Fibroblast of the conjunctiva (primary cell): ENCODE data around the gene GIPC3.
A peak's percentile ranks its signal among the peaks of the same experiment; 100 is the strongest.
"Not testable (repeated sequence)": the region's sequence is repeated elsewhere in the genome, so short reads cannot be mapped to it uniquely, and the experiment has no call there.

ENCODE experiments used
- DNase-seq: peaks from one replicate; pipeline ENCODE4 v3.0.0-alpha.2; 2010; ENCODE audit warnings: low read depth

The GIPC3 gene

DNA sequence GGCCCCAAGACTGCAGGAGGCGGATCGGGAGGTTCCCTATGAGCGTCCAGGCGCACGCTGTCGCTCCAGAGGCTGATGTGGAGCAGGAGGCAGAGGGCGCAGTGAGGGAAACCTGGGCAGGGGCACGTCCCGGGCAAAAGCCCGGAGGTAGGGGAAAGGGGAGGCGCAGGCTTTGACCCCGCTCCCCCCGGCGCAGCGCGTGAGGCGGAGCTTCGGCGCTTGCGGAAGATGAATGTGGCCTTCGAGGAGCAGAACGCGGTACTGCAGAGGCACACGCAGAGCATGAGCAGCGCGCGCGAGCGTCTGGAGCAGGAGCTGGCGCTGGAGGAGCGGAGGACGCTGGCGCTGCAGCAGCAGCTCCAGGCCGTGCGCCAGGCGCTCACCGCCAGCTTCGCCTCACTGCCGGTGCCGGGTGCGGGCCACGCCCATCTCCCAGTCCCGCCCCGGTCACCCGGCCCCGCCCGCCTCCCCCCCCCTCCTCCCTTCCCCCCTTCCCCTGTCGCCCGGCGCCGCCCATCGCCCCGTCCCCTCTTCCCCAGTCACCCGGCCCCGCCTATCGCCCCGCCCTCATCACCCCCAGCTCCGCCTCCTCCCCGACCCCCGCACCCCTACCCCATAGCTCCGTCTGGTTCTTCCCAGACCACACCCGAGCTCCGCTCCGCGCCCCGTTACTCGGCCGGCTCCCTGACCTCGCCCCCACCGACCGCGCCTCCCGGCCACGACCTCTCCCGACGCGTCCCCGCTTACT, 8.4 kb upstream of the GIPC3 start:
- peak; percentile 74 for DNase-seq

DNA sequence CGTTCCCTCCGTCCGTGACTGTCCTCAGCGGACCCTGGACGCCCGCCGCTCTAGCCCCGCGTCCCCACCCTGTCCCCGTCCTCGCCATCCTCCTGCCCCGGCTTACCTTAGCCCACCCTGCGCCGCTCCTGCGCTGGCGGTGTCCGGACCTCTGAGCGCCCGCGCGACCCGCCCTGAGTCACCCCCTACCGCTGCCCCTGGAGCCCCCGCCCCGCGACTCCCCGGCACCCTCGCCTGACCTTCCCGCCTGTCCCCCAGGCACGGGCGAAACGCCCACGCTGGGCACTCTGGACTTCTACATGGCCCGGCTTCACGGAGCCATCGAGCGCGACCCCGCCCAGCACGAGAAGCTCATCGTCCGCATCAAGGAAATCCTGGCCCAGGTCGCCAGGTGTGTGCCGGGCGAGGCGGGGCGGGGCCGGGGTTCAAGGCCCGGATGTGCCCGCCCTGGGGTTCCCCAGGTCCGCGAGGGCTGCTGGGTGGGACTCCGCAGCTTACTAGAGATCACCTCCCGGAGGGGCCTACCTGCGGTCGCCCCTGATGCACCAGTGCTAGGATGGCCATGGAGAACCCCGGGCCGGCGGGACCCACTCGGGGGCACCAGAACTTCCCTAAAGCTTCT, 7.4 kb upstream of the GIPC3 start:
- no peak for DNase-seq

DNA sequence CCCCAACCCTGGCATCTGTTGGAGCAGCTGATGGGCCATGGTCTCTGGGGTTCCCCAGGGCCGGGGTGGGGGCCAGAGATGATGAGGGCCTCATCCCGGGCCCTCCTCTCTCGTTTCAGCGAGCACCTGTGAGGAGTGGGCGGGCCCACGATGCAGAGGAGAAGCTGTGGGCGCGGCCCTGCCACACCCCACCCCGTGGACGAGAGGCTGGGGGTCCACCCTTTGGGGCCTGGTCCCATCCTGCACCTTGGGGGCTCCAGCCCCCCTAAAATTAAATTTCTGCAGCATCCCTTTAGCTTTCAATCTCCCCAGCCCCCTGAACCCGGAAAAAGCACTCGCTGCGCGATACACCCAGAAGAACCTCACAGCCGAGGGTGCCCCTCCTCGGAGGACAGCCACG, 6.9 kb upstream of the GIPC3 start:
- DNase-seq = no peak

DNA sequence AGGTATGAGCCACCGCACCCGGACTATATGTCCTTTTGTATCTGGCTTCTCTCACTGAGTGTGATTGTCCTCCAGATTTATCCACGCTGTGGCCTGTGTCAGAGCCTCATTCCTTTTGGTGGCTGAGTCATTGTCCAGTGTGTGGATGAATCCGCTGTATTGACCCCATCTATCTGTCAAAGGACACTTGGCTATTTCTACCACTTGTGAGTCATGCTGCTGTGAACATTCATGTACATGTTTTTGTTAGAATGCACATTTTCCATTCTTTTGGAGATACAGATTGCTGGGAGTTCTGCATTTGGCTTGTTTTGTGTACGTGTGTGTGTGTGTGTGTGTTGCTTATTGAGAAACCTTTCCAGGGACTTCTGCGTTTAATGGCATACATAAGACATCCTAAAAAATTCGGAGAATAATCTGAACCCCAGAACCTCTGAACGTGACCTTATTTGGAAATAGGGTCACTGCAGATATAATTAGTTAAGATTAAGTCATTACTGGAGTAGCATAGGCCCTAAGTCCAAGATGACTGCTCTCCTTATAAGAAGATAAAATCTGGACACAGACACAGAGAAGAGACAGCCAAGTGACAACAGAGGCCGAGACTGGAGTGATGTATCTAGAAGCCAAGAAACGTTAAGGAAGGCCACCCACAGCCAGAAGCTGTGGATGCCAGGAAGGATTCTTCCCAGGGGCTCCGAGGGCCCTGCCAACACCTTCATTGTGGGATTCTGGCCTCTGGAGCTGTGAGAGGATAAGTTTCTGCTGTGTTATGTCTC, 4.9 kb upstream of the GIPC3 start:
- DNase-seq = peak; percentile 78

DNA sequence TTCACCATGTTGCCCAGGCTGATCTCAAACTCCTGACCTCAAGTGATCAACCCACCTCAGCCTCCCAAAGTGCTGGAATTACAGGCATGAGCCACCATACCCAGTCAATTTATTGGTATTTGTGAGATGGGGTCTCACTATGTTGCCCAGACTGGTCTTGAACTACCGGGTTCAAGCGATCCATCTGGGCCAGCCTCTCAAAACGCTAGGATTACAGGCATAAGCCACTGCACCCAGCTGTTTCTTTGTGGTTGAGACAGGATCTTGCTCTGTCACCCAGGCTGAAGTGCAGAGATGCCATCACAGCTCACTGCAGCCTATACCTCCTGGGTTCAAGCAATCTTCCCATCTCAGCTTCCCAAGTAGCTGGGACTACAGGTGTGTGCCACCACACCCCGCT, 3.5 kb upstream of the GIPC3 start:
- not testable (repeated sequence) for DNase-seq

DNA sequence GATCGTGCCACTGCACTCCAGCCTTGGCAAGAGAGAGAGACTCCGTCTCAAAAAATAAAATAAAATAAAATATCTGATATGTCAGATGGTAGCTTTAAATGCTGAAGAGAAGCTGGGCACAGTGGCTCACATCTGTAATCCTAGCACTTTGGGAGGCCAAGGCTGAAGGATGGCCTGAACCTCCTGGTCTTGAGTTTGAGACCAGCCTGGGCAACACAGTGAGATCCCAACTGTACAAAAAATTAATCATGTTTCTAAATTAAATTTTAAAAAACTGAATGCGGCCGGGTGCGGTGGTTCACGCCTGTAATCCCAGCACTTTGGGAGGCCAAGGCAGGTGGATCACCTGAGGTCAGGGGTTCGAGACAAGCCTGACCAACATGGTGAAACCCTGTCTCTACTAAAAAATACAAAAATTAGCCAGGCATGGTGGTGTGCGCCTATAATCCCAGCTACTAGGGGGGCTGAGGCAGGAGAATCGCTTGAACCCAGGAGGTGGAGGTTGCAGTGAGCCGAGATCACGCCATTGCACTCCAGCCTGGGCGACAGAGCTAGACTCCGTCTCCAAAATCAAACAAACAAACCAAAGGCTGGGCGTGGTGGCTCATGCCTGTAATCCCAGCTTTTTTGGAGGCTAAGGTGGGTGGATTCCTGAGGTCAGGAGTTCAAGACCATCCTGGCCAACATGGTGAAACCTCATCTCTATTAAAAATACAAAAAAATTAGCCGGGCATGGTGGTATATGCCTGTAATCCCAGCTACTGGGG, 1.1 kb upstream of the GIPC3 start:
- not testable (repeated sequence) for DNase-seq

DNA sequence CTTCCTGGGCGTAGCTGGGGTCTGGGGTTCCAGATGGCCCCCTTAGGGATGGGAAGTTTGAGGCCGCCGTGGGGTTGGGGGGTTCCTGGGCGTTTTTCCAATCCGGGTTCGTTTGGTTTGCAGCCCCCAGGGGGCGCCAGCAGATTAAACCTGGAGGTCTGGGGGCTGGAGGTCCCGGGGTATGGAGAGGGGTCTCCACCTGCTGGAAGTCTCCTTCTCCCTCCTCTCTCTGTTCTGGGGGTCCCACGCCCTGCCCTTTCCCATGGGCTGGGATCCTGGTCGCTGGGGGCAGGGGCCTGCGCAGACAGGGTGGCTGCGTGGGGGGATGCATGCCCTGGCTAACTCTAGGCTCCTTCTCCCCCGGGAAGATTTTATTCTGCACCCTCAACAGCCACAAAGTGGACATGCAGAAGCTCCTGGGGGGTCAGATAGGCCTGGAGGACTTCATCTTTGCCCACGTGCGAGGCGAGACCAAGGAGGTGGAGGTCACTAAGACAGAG, 899 bp downstream of the GIPC3 start:
- no peak for DNase-seq

DNA sequence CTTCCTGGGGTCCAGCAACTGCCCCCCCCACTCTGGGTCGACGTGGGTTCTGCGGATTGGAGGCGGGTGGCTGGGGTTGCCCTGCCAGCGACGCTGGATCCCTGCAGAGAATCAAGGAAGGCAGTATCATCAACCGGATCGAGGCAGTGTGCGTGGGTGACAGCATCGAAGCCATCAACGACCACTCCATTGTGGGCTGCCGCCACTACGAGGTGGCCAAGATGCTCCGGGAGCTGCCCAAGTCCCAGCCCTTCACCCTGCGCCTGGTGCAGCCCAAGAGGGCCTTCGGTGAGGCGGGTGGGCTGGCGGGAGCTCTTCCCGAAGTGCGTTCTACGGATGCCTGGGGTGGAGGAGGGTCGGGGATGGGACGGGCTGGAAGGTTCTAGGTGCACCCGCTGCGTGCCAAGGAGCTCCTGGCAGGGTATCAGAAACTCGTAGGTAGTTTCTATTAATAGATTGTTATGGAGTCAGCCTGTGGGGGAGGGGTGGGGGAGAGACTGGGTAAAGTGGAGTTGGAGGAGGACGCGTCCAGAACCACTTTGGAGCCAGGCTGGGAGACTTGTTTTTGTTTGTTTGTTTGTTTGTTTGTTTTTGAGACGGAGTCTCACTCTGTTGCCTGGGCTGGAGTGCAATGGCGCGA, 1.5 kb downstream of the GIPC3 start:
- no peak for DNase-seq

DNA sequence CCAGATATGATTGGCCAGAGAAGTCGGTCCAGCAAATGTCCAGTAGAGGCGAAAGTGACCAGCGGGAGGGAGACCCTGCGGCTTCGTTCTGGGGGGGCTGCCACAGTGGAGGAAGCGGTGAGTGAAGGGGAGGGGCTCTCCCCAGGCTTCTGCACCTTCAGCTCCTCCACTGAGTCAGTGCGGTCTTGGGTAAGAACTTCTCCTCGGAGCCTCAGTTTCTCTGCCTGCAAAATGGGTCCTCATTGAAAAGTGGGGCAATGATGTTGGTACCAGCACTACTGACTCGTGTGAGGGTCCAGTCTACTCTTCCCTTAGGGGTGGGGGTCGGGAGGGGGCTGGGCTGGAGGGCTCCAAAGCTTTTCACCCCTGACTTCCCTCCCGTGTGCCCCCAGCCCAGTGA, 4.2 kb downstream of the GIPC3 start:
- DNase-seq = no peak

DNA sequence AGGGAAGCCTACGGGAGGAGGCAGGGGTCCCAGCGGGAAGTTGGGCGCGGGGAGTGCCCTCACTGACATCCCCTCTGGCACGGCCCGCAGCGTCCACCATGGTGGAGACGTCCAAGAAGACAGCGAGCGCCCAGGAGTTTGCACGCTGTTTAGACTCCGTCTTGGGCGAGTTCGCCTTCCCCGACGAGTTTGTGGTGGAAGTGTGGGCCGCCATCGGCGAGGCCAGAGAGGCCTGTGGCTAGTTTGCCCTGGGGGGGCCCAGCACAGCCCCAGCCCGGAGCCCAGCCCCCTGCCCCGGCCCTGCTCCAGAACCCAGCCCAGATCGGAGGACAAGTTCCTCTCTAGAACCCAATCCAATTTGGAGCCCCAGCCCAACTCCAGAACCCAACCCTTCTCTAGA, 4.7 kb downstream of the GIPC3 start:
- no peak for DNase-seq

DNA sequence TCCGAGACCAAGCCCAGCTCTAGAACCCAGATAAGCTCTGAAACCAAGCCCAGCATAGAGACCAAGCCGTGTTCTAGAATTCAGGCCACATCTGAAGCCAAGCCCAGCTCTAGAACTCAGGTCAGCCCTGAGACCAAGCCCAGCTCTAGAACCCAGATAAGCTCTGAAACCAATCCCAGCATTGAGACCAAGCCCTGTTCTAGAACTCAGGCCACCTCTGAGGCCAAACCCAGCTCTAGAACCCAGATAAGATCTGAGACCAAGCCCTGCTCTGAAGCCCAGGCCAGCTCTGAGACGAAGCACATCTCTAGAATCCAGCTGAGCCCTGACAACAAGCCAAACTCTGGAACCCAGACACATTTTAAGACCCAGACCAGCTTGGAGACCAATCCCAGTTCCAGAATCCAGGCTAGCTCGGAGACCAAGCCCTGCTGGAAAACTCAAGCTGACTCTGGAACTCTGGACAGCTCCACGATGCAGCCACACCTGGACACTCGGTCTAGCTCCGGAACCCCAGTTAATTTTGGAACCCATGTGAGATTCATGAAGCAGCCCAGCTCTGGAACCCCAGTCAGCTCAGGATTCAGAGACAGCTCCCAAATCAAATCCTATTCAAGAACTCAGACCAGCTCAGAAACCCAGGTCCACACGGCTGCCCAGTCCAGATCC, 5.8 kb downstream of the GIPC3 start:
- no peak for DNase-seq

DNA sequence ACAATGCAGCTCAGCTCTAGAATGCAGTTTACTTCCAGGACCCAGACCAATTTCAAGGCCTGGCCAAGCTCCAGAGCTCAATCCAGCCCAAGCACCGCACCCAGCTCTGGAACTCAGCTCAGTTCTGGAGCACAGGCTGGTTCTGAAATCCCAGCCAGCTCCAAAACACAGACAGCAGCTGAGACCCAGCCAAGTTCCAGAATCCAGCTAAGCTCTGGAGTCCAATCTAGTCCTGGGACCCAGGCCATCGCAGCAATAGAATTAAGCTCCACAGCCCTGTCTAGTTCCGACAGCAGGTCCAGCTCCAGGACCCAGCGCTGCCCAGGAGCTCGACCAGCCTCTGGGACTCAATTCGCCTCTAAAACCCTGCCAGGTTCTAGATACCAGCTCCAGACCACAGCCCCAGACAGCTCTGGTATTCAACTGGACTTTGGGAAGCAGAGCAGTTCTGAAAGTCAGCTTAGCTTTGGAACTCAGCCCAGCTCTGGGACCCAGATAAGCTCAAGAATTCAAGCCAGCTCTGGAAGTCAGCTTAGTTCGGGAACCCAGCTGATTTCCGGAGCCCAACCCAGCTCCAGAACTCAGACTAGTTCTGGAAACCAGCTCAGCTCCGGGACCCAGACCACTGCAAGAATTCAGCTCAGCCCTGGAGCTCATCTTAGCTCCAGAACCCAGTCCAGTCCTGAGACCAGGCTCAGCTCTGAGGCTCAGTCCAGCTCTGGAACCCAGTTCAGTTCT, 6.8 kb downstream of the GIPC3 start:
- DNase-seq = no peak

DNA sequence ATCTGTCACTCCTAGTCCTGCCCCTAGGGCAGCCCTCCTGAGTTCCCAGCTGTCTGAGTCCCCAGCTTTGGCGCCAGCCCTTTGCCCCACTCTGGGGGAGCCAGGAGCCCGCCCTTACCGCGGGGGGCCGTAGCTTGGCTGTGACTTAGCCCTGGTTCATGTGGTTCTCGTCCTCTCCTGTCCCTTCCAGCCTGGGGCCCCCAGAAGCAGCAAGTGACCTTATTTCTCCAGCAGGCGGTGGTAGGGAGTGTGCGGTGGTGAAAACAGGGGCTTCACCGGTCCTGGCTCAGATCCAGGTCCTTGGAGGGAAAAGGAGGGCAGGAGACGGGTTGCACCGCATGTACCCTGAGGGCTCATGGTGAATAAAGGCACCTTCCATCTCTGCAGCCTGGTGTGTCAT, 7.9 kb downstream of the GIPC3 start:
- DNase-seq = no peak

DNA sequence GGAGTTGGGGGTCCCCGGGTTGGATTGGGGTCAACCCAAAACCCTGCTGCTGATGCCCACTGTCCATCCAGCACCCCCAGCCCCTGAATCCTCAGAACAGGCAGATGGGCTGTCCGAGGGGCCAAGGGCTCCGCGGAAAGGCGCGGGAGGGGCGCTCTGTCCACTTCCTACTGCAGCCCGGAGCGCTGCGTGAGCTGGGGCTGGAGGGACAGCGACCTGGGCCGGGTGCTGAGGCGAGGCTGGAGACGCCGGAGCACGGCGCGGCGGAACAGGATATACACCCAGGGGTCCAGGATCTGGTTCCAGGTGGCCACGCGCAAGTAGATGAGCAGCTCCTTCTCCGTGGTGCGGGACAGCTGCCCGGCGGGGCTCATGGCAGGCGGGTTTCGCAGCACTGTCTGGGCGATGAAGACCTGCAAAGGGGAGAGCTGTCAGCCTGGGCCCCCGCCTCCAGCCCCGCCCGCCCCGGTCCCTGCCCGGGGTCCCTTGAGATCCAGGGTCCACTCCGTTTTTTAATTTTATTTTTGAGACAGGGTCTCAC, 10.3 kb downstream of the GIPC3 start:
- no peak for DNase-seq

DNA sequence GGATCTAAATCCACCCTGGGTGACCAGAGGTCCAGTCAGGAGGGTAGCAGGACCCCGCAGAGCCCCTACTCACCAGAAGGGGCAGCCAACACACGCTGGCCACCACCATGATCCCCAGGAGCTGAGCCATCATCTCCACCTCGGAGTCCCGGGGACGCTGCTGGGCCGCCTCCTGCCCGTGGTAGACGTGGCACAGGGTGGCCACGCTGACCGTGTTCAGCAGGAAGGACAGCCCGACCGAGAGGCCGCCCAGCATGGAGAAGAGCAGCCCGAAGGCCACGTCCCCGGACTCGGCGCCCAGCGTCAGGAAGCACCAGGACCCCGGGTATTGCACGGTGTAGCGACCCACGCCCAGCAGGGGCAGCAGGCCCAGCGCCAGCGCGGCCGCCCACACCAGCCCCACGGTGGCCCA, 14.5 kb downstream of the GIPC3 start:
- no peak for DNase-seq

DNA sequence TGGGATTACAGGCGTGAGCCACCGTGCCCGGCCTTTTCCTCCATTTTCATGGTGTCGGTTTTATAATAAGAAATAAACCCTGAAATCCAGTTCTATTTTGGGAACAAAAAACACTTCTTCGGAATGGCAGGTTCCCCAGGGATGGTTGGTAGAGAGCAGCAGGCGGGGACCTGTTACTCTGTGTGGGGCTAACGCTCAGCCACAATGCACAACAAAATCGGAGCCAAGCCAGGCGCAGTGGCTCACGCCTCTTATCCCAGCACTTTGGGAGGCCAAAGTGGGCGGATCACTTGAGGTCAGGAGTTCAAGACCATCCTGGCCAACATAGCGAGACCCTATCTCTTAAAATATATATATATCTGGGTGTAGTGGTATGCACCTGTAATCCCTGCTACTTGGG, 15.7 kb downstream of the GIPC3 start:
- no peak for DNase-seq

DNA sequence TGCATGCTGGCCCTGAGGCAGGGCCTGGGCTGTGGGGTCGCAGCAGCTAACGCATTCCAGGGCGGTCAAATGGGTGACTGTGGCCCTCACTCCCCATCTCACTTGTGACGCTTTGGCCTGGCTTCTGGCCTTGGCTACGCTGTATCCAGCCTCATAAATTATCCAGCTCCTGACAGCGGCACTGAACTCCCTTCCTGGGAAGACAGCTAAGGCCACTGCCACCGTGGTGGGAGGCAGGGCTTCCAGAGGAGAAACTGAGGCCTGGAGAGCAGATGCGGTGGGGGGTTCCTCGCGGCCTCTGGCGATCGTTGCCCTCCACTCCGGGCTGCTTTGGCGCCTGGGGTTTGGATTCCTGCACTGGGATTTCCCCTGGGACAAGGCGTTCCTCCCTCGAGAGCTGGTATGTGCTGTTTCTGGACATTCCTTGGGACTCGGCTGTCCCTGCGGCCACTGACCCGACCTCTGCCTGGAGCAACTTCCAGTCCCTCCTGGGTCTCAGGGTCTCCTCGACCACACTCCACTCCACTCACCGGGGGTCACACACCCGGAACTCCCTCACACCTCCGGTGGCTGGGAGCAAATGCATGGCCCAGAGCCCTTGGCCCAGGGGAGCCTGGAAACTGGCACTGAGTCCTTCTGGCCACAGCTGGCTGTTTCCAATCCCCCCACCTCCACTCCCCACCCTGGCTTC, 18.0 kb downstream of the GIPC3 start:
- no peak for DNase-seq

DNA sequence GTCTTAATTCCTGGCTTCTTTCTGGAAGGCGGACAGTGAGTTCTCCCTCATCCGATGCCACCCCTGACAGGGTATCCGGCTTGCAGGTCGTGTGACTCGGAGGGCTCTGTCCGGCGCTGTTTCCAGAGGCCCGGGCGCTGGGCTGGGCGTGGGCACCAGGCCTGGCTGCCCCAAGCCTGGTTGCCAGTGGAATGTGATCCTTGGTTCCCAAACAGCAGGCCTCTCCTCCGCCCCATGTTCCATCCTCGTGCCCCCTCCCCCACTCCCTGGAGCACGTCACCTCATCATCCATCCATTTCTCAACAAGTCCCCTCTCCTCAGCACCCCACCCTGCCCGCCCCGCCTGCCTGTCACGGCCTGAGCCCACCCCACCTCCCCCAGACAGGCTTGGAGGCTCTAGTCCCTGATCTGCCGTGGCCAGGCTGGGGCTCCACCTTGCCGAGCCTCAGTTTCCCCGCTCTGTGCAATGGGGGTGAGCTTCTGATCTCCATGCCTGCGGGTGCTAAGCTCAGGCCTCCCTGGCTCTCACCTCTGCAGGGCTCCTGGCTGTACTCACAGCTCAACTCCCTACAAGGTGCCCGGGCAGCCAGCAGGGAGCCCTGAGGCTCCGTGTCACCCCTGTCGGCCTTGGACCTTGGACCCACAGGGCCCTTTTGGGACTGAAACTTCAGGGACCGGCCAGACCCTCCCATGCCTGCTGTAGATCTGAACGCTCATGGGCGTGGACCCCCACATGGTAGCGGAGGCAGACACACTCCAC, 19.1 kb downstream of the GIPC3 start:
- DNase-seq = no peak

DNA sequence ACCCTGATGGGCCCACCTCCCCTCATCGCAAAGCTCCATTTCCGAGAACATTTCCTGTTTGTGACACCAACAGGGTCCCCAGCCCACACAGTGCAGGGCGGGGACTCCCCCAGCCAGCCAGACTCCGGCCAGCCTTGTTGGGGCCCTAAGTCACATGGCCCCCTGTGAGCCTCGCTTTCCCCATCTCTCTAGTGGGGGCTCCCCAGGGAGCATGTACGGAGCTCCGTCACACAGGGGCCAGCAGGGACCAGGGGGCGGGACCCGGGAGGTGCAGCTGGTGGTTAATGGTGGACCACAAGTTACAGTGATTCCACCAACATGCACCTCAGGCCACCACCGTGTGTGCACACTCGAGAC, 19.7 kb downstream of the GIPC3 start:
- DNase-seq = no peak
